Activated naive CD8-positive, alpha-beta T cell treated with anti-CD3 and anti-CD28 coated beads, Interleukin-2, amount 50 U/mL, for 24 hours (primary cell): ENCODE results near the gene KCNJ6.

Experiments
- ATAC-seq: fragments of 150-1000 bp; cut with Tn5 transposase; one replicate; pipeline ENCODE4 v1.10.0; 2021
- DNase-seq: peaks from one replicate; pipeline ENCODE4 v3.0.0; 2021
- H3K27ac Mint-ChIP-seq: one replicate; pipeline ENCODE4 v1.8.0; 2021; ENCODE audit warnings: mild to moderate bottlenecking, mixed read lengths
- H3K27me3 Mint-ChIP-seq: one replicate; pipeline ENCODE4 v1.8.0; 2021; ENCODE audit warnings: mixed read lengths
- H3K36me3 Mint-ChIP-seq: one replicate; pipeline ENCODE4 v1.8.0; 2021; ENCODE audit warnings: low read depth, mixed read lengths
- H3K4me1 Mint-ChIP-seq: one replicate; pipeline ENCODE4 v1.8.0; 2021; ENCODE audit warnings: mixed read lengths
- H3K4me3 Mint-ChIP-seq: one replicate; pipeline ENCODE4 v1.8.0; 2021; ENCODE audit warnings: mild to moderate bottlenecking, moderate library complexity, mixed read lengths
- H3K9me3 Mint-ChIP-seq: one replicate; pipeline ENCODE4 v1.8.0; 2021; ENCODE audit warnings: mixed read lengths

Gene KCNJ6

DNA sequence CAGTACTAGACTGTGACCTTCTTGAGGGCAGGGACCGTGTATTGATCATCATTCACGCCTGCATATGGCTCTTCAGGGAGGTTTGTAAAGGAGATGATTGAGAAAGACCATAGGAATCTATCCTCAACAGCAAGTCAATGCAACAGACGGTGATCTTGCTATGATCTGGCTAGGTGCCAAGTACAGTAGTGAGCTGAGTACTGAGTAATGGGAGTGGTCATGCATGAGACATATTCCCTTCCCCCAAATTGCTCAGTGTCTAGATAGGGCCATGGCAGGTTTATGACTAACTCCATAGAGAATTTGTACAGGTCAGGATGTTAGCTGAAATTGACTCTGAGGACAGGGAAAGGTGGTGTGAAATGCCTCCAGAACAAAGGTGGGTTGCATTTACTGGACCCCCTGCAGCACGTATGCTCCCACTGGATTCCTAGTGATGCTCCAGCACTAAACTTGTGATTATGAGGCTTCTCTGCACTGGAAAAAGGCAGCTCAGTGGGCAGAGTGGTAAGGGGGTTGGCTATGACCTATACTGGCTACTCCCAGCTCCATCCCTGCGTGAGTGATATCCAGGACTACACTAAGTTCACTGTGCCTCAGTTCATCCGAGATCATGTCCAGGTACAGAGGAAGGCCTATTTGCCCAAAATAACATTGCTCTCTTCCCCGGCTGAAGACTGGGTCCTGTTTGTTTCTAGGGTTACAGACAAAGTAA is 37.2 kb downstream of the KCNJ6 start:
- Mint-ChIP-seq H3K36me3 (no peaks in the 10 kb centered on the region), H3K4me3 (no peak overlapping the region), H3K9me3 (no peaks in the 10 kb centered on the region), H3K27me3 (peaks cover 3% of the 10 kb centered on the region), H3K27ac (no peak overlapping the region), H3K4me1 (peaks cover 5% of the 10 kb centered on the region)
- ATAC-seq (no peak), DNase-seq (no peak)

DNA sequence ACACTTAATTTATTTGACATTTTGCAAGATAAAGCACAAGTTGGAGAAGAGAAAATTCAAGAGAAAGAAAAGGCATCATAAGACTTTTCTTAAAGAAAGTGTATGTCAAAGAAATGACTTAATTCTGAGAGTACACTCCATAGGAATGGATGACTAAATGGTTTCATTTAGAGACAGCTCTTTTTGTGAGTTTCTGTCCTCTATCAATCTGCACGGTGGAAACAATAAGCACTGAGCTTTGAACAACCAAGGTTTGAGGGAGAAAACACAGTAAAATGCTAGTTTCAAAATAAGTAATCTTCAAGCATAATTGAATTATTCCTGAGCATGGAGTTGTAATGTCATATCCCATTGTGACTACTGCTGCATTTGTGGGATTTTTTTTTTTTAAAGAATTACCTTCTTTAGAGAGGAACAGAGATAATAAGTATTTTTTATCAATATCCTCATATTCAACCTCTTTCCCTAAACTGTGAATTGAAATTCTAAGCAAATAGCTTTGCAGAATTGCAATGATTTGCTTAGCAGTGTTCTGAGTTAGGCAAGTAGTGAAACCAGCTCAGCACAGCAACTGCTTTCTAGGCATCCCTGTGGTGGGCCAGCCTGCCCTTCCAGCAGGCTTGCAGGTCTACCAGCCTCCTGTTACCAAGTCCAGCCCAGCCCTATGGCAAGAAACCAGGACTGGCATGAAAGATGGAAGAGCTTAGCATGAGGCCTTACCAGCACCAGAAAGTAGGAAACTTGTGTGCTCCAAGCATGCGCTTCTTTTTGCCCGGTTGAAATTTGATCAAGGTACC is 38.2 kb downstream of the KCNJ6 start:
- DNase-seq (no peak), ATAC-seq (peak; percentile 64)
- Mint-ChIP-seq H3K4me1 (peaks cover 5% of the 10 kb centered on the region), H3K36me3 (no peaks in the 10 kb centered on the region), H3K9me3 (no peaks in the 10 kb centered on the region), H3K27ac (no peak overlapping the region), H3K4me3 (no peak overlapping the region), H3K27me3 (peaks cover 3% of the 10 kb centered on the region)

DNA sequence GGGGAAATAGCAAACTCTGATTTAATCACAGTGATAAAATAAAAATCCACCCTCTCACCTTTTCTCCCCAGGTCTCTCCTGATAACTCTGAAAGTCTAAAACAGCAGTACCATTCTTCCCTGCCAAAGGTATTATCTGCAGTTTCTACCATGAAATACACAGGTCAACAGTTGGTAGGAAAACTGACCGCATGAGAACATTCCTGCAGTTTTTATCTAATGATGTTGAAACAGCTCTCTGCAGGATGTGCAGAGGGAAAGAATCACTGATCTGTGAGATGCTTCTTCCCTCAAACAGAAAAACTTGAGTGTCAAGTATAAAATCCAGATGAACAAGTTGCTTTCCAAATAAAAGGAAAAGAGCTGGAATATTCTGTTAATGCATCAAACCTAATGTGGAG is 39.1 kb downstream of the KCNJ6 start:
- Mint-ChIP-seq H3K4me1 (peaks cover 5% of the 10 kb centered on the region), H3K9me3 (no peaks in the 10 kb centered on the region), H3K27ac (no peak overlapping the region), H3K27me3 (peaks cover 3% of the 10 kb centered on the region), H3K4me3 (no peak overlapping the region), H3K36me3 (no peaks in the 10 kb centered on the region)
- no peak for DNase-seq
- ATAC-seq = no peak

DNA sequence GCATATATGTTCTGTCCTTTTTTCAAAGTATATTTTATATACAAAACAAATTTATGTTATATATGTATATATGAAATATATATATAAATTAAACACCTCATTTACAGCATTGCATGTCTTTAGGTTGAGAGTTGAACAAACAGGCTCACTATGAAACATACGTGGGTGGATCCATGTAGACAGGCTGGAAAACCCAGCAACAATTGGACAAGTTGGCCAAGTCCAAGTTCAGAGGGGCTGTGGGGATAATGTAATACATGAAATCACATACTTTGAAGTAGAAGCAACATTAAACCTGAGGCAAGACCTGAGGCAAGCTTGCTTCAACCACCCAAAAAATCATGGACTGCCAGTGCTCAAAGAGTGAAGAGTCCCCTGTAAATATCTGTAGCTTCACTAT is 39.7 kb downstream of the KCNJ6 start:
- H3K27me3 Mint-ChIP-seq = peaks cover 3% of the 10 kb centered on the region
- H3K9me3 Mint-ChIP-seq = no peaks in the 10 kb centered on the region
- no peak overlapping the region for H3K4me3 Mint-ChIP-seq
- no peak for DNase-seq
- H3K4me1 Mint-ChIP-seq = peaks cover 5% of the 10 kb centered on the region
- no peak for ATAC-seq
- H3K36me3 Mint-ChIP-seq = no peaks in the 10 kb centered on the region
- no peak overlapping the region for H3K27ac Mint-ChIP-seq

DNA sequence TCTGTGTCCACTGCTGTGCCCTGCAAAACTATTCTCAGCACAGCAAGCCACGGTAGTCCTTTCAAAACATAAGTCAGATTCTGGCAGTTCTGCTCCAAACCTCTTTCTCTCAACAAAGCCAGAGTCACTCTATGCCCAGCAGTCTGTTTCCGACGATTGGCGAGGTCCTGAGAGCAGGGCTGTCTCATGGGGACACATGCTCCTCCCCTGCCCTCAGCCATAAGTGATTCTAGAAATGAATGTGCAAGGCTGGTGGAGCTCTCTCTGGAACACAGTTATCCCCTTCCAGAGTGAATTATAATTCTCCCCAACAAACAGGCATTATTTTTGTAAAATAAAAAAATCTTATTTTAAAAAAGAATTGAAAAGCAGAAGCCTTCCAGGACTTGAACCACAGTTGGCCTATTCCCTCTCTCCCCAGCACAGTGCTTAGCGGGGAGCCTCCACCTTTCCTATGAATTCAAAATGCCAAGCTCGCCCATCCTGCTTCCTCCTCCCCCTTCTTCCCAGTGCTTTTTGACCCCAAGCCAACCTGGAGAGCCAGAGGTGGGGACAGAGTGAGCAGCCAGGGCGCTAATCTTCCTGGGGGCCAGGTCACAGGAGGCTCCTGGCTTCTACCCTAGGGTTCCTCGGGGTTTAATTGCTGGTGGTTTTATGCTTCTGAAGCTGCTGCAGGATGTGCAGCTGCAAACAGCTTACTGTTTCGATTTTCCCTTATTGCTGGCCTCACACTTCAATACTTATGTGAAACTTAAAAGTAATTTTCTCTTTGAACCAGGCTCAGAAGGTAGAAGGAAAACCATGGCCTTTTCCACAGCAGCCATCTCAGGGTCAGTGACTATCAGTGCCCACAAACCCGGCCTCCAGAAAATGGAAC is 41.1 kb downstream of the KCNJ6 start:
- no peaks in the 10 kb centered on the region for H3K36me3 Mint-ChIP-seq
- peaks cover 5% of the 10 kb centered on the region for H3K4me1 Mint-ChIP-seq
- H3K9me3 Mint-ChIP-seq = no peaks in the 10 kb centered on the region
- DNase-seq (no peak), ATAC-seq (no peak)
- H3K4me3 Mint-ChIP-seq = no peak overlapping the region
- H3K27ac Mint-ChIP-seq = no peak overlapping the region
- peaks cover 3% of the 10 kb centered on the region for H3K27me3 Mint-ChIP-seq

DNA sequence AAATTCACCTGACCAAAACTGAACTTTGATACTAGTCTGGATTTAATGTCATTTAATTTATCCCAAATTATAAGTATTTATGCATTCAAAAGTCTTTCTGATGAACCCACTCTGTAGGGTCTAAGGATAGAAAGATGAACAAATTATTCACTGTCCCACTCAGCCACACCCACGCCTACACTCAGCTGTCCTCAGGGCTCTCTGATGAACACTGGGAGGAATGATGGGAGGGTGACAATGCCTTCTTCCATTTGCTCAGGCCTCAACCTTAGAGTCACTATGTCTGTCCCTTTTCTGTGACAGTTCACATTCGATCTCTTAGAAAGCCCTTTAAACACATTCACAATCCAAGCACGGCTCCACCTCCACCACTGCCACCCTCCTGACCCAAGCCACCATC is 41.8 kb downstream of the KCNJ6 start:
- Mint-ChIP-seq H3K4me1 (peaks cover 5% of the 10 kb centered on the region), H3K4me3 (no peak overlapping the region), H3K27me3 (peaks cover 3% of the 10 kb centered on the region), H3K36me3 (no peaks in the 10 kb centered on the region), H3K9me3 (no peaks in the 10 kb centered on the region), H3K27ac (no peak overlapping the region)
- no peak for ATAC-seq
- no peak for DNase-seq

DNA sequence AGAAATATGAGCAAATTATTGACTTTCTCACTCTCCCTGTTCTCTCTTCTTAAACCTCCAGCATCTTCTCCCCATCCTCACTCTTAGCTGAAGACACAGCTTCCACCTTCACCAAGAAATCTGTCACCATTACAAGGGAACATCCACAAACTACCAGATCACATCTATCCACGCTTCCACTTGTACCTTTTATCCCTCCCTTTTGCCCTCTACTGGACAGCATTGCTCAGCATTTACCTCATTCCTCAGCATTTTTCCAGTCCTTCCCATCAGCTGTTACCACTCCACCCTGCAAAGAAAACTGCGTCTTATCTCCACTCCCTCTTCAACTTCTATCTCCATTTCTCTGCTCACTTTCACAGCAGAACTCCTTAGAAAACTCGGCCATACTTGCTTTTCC is 42.6 kb downstream of the KCNJ6 start:
- no peak for ATAC-seq
- H3K27ac Mint-ChIP-seq = no peak overlapping the region
- DNase-seq = no peak
- no peak overlapping the region for H3K4me3 Mint-ChIP-seq
- no peaks in the 10 kb centered on the region for H3K36me3 Mint-ChIP-seq
- peaks cover 5% of the 10 kb centered on the region for H3K4me1 Mint-ChIP-seq
- peaks cover 3% of the 10 kb centered on the region for H3K27me3 Mint-ChIP-seq
- H3K9me3 Mint-ChIP-seq = no peaks in the 10 kb centered on the region

DNA sequence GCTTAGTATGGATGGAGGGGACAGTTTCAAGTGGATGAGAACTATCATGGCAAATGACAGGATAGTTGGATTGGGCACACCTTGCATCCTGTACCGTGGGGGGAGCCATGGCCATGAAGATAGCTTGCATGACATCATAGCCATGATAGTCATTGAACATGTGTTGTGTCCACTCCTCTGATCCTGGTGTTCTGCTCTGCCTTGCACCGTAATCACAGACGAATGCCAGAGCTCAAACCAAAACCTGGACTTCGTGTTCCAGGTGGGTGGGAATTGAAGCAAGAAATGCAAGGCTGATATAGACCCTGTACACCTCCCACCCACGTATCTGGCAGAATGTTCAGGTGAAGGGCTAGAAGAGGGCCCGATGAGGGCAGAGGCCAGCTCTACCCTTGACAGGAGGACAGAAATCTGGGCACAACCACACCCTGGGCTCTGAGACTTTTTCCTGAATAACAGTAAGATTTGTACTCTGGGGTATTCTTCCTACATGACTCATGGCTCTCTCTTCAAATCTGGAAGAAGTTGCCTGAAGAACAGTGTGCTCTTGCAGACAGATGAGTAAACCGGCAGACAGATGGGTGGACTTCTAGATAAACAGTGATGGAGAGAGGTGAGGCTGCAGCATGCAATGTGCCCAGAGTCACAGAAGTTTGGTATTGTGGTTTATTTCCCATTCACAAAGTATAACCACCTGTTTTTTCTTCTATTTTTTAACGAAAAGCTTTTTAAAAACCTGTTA is 45.0 kb downstream of the KCNJ6 start:
- H3K4me1 Mint-ChIP-seq = no peaks in the 10 kb centered on the region
- H3K27ac Mint-ChIP-seq = no peak overlapping the region
- DNase-seq (no peak), ATAC-seq (no peak)
- H3K9me3 Mint-ChIP-seq = no peaks in the 10 kb centered on the region
- no peak overlapping the region for H3K4me3 Mint-ChIP-seq
- no peaks in the 10 kb centered on the region for H3K36me3 Mint-ChIP-seq
- peaks cover 3% of the 10 kb centered on the region for H3K27me3 Mint-ChIP-seq

DNA sequence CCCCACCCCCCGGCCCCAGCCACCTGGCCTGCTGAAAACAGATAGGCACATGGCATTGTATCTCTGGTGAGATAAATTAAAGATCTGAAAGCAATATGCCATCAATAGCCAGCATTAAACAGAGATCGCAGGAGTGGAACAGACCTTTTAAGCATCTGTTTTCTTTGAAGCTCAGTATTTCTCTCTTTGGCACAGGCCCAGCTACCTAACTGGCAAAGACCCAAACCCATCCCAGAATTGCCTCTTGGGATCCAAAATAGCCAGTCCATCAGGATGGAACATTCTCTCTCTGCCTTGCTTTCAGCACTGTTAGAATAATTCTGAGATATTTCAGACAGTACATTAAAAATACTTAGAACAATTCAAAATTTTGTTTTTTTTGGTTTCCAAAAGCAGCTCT is 46.0 kb downstream of the KCNJ6 start:
- H3K27ac Mint-ChIP-seq = no peak overlapping the region
- DNase-seq = no peak
- H3K4me1 Mint-ChIP-seq = no peaks in the 10 kb centered on the region
- no peaks in the 10 kb centered on the region for H3K9me3 Mint-ChIP-seq
- no peak for ATAC-seq
- no peaks in the 10 kb centered on the region for H3K36me3 Mint-ChIP-seq
- H3K4me3 Mint-ChIP-seq = no peak overlapping the region
- H3K27me3 Mint-ChIP-seq = peaks cover 2% of the 10 kb centered on the region

DNA sequence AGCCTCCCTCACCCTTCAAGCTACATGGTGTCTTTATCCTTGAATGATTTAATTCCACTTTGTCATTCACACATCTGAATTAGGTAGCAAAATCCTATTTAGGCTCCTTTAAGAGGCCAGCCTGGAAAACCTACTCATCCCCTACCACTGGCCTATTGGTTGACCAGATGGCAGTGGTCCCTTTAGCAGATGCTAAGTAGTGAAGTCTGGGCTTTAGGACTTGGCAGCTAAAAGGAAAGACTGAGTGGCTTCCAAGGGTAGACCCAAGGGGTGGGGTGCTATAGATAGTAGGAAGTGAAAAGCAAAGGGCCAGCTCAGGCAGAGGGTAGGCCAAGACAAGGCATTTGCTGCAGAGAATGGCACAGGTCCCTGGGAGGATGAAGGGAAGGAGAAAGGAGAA is 46.6 kb downstream of the KCNJ6 start:
- H3K4me1 Mint-ChIP-seq = no peaks in the 10 kb centered on the region
- H3K4me3 Mint-ChIP-seq = no peak overlapping the region
- DNase-seq (no peak), ATAC-seq (no peak)
- H3K36me3 Mint-ChIP-seq = no peaks in the 10 kb centered on the region
- peaks cover 5% of the 10 kb centered on the region for H3K27me3 Mint-ChIP-seq
- H3K9me3 Mint-ChIP-seq = no peaks in the 10 kb centered on the region
- H3K27ac Mint-ChIP-seq = no peak overlapping the region

DNA sequence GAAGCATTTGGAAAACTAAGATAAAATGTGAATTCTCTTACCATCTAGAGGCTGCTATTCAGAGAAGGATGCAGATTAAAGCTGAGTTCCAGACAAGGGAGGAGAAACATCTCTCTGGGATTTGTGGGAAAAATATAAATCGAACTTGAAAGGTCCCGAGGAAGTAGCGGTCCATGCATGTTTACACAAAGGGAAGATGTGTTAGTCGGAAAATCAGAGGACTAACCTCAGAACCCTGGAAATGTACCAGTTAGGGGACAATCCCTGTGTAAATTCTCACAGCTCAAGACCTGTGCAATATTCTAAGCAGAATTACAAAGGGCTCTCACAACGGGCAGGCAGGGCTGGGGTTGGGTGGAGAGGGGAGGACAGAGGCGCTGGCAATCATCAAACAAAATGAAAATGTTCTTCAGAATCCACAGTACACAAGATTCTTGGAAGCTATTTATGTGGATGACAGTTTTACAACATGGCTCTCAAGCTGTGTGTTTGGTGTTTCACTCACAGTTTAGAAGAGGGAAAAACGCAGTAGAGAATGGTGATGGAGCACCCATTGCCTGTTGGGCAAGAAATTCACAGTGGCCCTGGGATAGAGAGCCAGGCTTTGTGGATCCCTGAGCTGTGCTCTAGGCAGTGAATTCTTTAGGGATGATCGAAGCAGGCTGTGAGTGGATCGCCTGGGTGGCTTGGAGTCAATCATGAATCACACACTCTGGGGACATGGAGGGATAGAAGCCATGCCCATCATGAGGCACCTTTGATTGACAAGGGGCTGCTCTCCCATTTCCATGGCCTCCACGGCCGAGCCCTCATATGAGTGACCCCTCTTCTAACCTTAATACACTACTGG is 47.6 kb downstream of the KCNJ6 start:
- no peak for ATAC-seq
- Mint-ChIP-seq H3K27ac (no peak overlapping the region), H3K9me3 (no peaks in the 10 kb centered on the region), H3K4me3 (no peak overlapping the region), H3K4me1 (no peaks in the 10 kb centered on the region), H3K36me3 (no peaks in the 10 kb centered on the region), H3K27me3 (peaks cover 5% of the 10 kb centered on the region)
- no peak for DNase-seq

DNA sequence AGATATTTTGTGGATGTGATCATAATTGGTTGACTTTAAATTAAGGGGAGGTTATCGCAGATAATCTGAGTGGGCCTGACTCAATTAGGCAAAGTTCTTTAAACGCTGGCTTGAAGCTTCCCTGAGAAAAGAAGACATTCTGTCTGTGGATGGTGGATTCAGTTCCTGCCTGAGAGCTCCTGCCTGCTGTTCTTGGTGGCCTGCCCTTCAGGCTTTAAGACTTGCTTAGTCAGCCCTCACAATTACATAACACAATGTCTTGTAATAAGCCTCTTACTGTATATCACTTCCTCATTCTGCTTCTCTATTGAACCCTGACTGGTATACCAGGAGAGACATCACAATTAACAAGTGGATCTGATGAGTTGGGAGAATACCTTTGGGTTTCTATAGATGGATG is 50.2 kb downstream of the KCNJ6 start:
- ATAC-seq = no peak
- Mint-ChIP-seq H3K4me1 (no peaks in the 10 kb centered on the region), H3K36me3 (no peaks in the 10 kb centered on the region), H3K9me3 (no peaks in the 10 kb centered on the region), H3K27me3 (peaks cover 5% of the 10 kb centered on the region), H3K4me3 (no peak overlapping the region), H3K27ac (no peak overlapping the region)
- DNase-seq = no peak

DNA sequence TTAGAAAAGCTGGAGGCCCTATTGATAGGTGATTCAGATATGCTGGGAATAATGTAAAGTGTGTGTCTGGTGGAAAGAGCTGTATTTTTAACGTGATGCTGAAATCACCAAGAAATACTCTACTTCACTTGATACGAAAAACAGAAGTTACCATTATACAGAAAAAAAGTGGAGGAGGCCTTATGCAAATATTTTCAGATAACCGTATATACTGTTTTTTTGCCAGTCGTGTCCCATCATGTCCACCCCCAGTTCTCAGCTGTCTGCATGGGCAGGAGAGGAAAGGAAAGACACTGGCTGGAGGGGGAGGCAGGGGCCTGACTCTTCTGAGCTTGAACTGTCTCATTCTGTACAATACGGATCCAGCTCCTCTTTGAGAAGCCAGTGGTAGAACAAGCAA is 51.1 kb downstream of the KCNJ6 start:
- Mint-ChIP-seq H3K4me3 (no peak overlapping the region), H3K27ac (no peak overlapping the region), H3K4me1 (no peaks in the 10 kb centered on the region), H3K36me3 (no peaks in the 10 kb centered on the region), H3K9me3 (no peaks in the 10 kb centered on the region), H3K27me3 (peaks cover 5% of the 10 kb centered on the region)
- no peak for DNase-seq
- ATAC-seq = no peak
